Heart left ventricle (tissue), 16 donors: Measurements from ENCODE around the gene SRGAP1. TPM values are rescaled to one million over a fixed set of nuclear protein-coding genes. Genes with fewer than 3 reads are reported as not detected.

ENCODE experiments used
- ATAC-seq, 4 donors: fragments of 200-7000 bp; cut with Tn5 transposase; one replicate each; pipeline ENCODE4 v1.9.1; 2020 to 2022; ENCODE audit warnings: moderate library complexity in 4 of 4, mild to moderate bottlenecking in 3 of 4, moderate number of reproducible peaks in 1 of 4
- DNase-seq, 5 donors: peaks; one replicate each; pipeline ENCODE4 v3.0.0-alpha.2; 2020
- H3K27ac ChIP-seq, 12 donors: fragments of 200-600 bp; sonication (generic) in 4 of 12; one replicate each; pipeline versions ENCODE4 v1.5.0 to v1.8.0; 2016 to 2022; ENCODE audit warnings: mild to moderate bottlenecking in 2 of 12
- H3K27me3 ChIP-seq, 9 donors: fragments of 200-600 bp; sonication (generic) in 2 of 9; one replicate each; pipeline versions ENCODE4 v1.5.1 to v1.8.0; 2016 to 2022; ENCODE audit warnings: mild to moderate bottlenecking in 3 of 9
- H3K36me3 ChIP-seq, 9 donors: fragments of 200-600 bp; sonication (generic) in 2 of 9; one replicate each; pipeline versions ENCODE4 v1.5.0 to v1.8.0; 2018 to 2022; ENCODE audit warnings: mild to moderate bottlenecking in 2 of 9
- H3K4me1 ChIP-seq, 12 donors: fragments of 200-600 bp; sonication (generic) in 4 of 12; one replicate each; pipeline versions ENCODE4 v1.5.0 to v1.8.0; 2016 to 2022; ENCODE audit warnings: mild to moderate bottlenecking in 3 of 12
- H3K4me3 ChIP-seq, 12 donors: fragments of 200-600 bp; sonication (generic) in 4 of 12; one replicate each; pipeline versions ENCODE4 v1.5.0 to v1.8.0; 2017 to 2022; ENCODE audit warnings: mild to moderate bottlenecking in 9 of 12, moderate library complexity in 4 of 12
- H3K9me3 ChIP-seq, 12 donors: fragments of 200-600 bp; sonication (generic) in 4 of 12; one replicate each; pipeline versions ENCODE4 v1.5.0 to v1.8.0; 2016 to 2022; ENCODE audit warnings: mild to moderate bottlenecking in 1 of 12
- POLR2A ChIP-seq, 2 donors: fragments of 450-650 bp; IDR thresholded peaks; one replicate each; pipeline ENCODE4 v1.6.1; 2017; ENCODE audit warnings: antibody characterized with exemption in 2 of 2, mild to moderate bottlenecking in 2 of 2, moderate library complexity in 2 of 2
- WGBS, 4 donors: extraction: QIAGEN DNeasy Blood & Tissue Kit in 2 of 4; methylation state at CpG; one replicate each; pipeline versions ENCODE4 v1.1.5 to v1.1.7; 2013 to 2018; 5-methylcytosine and 5-hydroxymethylcytosine counted together
- intact Hi-C, 10 donors: fragments of 100-400 bp; cut with DNase I; formaldehyde crosslinking; loops; one replicate each; pipeline versions ENCODE4 v1.11.1 to v1.14.2; 2022
- polyA plus RNA-seq, 2 donors: library from polyadenylated mRNA; stranded (reverse); fragments of 200-250 nt; gene quantifications; one replicate each; pipeline ENCODE4 v1.2.3, GENCODE V29; 2013
- total RNA-seq, 9 donors: library from RNA; depleted of rRNA in 2 of 9; stranded (reverse); fragments of >200 nt in 2 of 9; fragmentation: NEBNext Ultra II Directional in 3 of 9; extraction: Animal tissue kit (Norgen Biotek cat#: 25700) in 3 of 9; gene quantifications; one replicate each; pipeline versions ENCODE4 v1.1.0 to v1.2.4, GENCODE V29; 2016 to 2023
- TF ChIP-seq, protein P1 (sequence below), 12 donors: fragments of 200-600 bp; sonication (generic) in 4 of 12; IDR thresholded peaks; one replicate each; pipeline versions ENCODE4 v1.5.0 to v1.8.0; 2018 to 2022; ENCODE audit warnings: antibody characterized with exemption in 12 of 12, mild to moderate bottlenecking in 5 of 12
- donor health status: ischemic (EF 13 %, LVEDD 7.1; RV severe dilation, severe dysfunction).
- donor health status: healthy with polysubstance abuse.
- donor health status: DM: no; HTN: yes; CAD: no.
- donor health status: DM: no; HTN: no; CAD: no.
- donor health status: ischemic (EF 25% LVEDD 6.9; RV normal size, moderate dysfunction).
- donor health status: ischemic (EF 25% LVEDD 5.7; RV mildly dilated, moderate dysfunction).
- donor health status: healthy.
- donor health status: DM: yes; HTN: yes; CAD: no.
- donor health status: ischemic (EF 35%, LVEDD 5.7; RV mildly dilated, moderate dysfunction).
- donor health status: nonischemic (EF 11% LVEDD 7.7; RV severe dilation, severe dysfunction).
- donor health status: DM: yes; HTN: yes; CAD: no.
- donor health status: PGD.
- donor health status: ischemic (EF 29% LVEDD 5.4; RV normal size, mild dysfunction).
- donor health status: nonischemic (EF 23%, LVEDD 6.1; RV moderate dilation, normal function).

SRGAP1 gene
- total and polyA plus RNA-seq, 11 donors: 1.3 to 10.6 (median 4.5) TPM

DNA sequence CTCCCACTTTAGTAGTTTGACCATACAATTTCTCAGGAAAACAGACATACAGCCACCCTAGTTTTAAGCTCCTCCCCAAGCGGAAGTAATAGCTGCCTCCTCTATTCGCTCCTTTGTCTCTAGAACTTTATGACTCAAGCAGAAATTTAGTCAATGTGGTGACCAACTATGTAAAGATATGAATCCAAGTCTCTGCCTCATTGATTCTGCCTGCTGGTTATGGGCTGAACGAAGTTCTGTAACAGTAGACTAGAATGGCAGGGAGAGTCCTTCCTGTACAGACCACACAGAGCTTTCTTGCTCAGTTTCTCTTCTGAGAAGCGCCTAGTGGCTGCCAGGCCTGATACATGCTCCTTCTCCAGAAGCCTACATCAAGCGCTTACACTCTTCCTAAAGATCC is 358.5 kb downstream of the SRGAP1 start:
- TF ChIP-seq, protein P1, sequence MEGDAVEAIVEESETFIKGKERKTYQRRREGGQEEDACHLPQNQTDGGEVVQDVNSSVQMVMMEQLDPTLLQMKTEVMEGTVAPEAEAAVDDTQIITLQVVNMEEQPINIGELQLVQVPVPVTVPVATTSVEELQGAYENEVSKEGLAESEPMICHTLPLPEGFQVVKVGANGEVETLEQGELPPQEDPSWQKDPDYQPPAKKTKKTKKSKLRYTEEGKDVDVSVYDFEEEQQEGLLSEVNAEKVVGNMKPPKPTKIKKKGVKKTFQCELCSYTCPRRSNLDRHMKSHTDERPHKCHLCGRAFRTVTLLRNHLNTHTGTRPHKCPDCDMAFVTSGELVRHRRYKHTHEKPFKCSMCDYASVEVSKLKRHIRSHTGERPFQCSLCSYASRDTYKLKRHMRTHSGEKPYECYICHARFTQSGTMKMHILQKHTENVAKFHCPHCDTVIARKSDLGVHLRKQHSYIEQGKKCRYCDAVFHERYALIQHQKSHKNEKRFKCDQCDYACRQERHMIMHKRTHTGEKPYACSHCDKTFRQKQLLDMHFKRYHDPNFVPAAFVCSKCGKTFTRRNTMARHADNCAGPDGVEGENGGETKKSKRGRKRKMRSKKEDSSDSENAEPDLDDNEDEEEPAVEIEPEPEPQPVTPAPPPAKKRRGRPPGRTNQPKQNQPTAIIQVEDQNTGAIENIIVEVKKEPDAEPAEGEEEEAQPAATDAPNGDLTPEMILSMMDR (IDR thresholded peaks at IDR 0.05): no peak
- TF ChIP-seq POLR2A (IDR thresholded peaks at IDR 0.05): no peak
- H3K9me3 ChIP-seq: no peaks in the 10 kb centered on the region
- no peaks in the 10 kb centered on the region for H3K4me1 ChIP-seq
- H3K4me3 ChIP-seq: no peak overlapping the region
- H3K36me3 ChIP-seq: peaks cover 0 to 10% (median 3%) of the 10 kb centered on the region in 9 donors
- H3K27ac ChIP-seq: no peak overlapping the region
- 95 to 98% (median 95%) methylated on average over 5 of the region's 5 CpGs for WGBS, 4 donors
- intact Hi-C loops: no loop called here
- no peaks in the 10 kb centered on the region for H3K27me3 ChIP-seq
- DNase-seq: no peak
- no peak for ATAC-seq

DNA sequence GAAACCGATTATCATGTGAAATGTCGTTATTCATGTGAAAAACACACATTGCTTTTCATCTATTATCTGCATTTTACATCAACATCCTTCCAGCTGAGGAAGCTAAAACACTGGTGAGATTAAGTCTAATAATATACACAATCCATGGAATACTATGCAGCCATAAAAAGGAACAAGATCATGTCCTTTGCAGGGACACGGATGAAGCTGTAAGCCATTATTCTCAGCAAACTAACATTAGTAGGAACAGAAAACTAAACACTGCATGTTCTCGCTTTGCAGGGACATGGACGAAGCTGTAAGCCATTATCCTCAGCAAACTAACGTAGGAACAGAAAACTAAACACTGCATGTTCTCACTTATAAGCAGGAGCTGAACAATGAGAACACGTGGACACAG is 359.3 kb downstream of the SRGAP1 start:
- H3K4me3 ChIP-seq: no peak overlapping the region
- peaks cover 0 to 10% (median 3%) of the 10 kb centered on the region in 9 donors for H3K36me3 ChIP-seq
- 54 to 69% (median 58%) methylated on average over 7 of the region's 7 CpGs for WGBS, 4 donors
- ATAC-seq: no peak
- TF ChIP-seq POLR2A (IDR thresholded peaks at IDR 0.05): no peak
- TF ChIP-seq, protein P1 (IDR thresholded peaks at IDR 0.05): no peak
- H3K4me1 ChIP-seq: no peaks in the 10 kb centered on the region
- no peak for DNase-seq
- no peaks in the 10 kb centered on the region for H3K9me3 ChIP-seq
- H3K27ac ChIP-seq: no peak overlapping the region
- H3K27me3 ChIP-seq: no peaks in the 10 kb centered on the region
- intact Hi-C loops: no loop called here

DNA sequence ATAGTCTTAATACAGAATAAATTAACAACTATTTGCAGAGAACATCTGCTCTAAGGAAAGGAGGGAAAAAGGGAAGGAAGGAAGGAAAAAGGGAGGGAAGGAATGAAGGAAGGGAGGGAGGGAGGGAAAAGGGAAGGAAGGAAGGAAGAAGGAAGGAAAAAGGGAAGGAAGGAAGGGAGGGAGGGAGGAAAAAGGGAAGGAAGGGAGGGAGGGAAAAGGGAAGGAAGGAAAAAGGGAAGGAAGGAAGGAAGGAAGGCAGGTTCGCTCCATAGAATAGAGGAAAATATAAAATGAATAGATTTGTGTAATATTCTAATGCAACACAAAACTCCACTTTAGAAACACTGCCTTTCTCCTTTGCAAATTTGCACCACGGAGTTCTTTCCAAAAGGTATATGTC is 361.0 kb downstream of the SRGAP1 start:
- intact Hi-C loops: no loop called here
- Histone ChIP-seq H3K27ac (no peak overlapping the region), H3K27me3 (no peaks in the 10 kb centered on the region), H3K4me1 (no peaks in the 10 kb centered on the region), H3K4me3 (no peak overlapping the region), H3K36me3 (peaks cover 0 to 14% (median 6%) of the 10 kb centered on the region in 9 donors), H3K9me3 (no peaks in the 10 kb centered on the region)
- TF ChIP-seq, protein P1 (IDR thresholded peaks at IDR 0.05): no peak
- TF ChIP-seq POLR2A (IDR thresholded peaks at IDR 0.05): no peak
- no peak for DNase-seq
- 89 to 96% (median 92%) methylated on average over 2 of the region's 2 CpGs for WGBS, 4 donors
- no peak for ATAC-seq

DNA sequence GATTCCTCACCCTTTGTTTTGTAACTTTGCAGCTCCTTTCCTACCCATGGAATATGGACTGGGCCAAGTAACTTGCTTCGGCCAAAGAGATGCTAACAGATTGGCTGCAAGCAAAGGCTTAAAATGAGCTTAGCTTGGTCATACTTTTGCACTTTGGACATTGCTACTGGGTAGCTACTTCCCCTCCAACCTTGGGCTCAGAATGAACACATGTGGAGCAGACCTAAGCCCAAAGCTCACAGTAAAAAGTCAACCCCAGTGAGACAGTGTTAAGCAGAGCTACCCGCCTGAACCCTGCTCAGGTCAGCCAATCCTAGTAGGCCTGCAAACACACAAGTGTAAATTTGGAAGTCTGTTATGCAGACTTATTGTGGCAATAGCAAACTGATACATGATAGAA is 363.0 kb downstream of the SRGAP1 start:
- Histone ChIP-seq H3K27ac (no peak overlapping the region), H3K27me3 (no peaks in the 10 kb centered on the region), H3K9me3 (no peaks in the 10 kb centered on the region), H3K4me1 (peaks cover 0 to 5% (median 0%) of the 10 kb centered on the region in 12 donors), H3K4me3 (no peak overlapping the region), H3K36me3 (peaks cover 0 to 26% (median 12%) of the 10 kb centered on the region in 9 donors)
- intact Hi-C loops: no loop called here
- no peak for TF ChIP-seq POLR2A (IDR thresholded peaks at IDR 0.05)
- TF ChIP-seq, protein P1 (IDR thresholded peaks at IDR 0.05): no peak
- ATAC-seq: no peak
- WGBS, 4 donors: 88 to 100% (median 99%) methylated on average over 2 of the region's 2 CpGs
- DNase-seq: no peak

Other genes starting within 250 kb of the SRGAP1 start
- 10 to 100 TPM; 22.9 to 55.0 (median 44.6) TPM for gene DPY19L2, start 176.2 kb upstream of the SRGAP1 start, total RNA-seq
- 10 to 100 TPM in 1 of 2 donors, 1 to 10 TPM in 1; 7.3 to 56.5 TPM for gene DPY19L2, start 176.2 kb upstream of the SRGAP1 start, polyA plus RNA-seq
- 10 to 100 TPM; 16.0 to 28.3 (median 20.7) TPM for gene RXYLT1, start 64.8 kb upstream of the SRGAP1 start, total RNA-seq
- 10 to 100 TPM in 1 of 2 donors, 1 to 10 TPM in 1; 7.6 to 24.7 TPM for gene RXYLT1, start 64.8 kb upstream of the SRGAP1 start, polyA plus RNA-seq